NAMALWA (cell line): ENCODE measurements around the gene UBTF.
"Not testable (repeated sequence)": the region's sequence is repeated elsewhere in the genome, so short reads cannot be mapped to it uniquely, and the experiment has no call there.

ENCODE experiments used
- DNase-seq: peaks from one replicate; pipeline ENCODE4 v3.0.0-alpha.2; 2015; ENCODE audit warnings: low spot score

The UBTF gene

GRCh38 chr17:44241106-44241624, 21.7 kb upstream of the UBTF start:
- peak; percentile 52 for DNase-seq

DNA sequence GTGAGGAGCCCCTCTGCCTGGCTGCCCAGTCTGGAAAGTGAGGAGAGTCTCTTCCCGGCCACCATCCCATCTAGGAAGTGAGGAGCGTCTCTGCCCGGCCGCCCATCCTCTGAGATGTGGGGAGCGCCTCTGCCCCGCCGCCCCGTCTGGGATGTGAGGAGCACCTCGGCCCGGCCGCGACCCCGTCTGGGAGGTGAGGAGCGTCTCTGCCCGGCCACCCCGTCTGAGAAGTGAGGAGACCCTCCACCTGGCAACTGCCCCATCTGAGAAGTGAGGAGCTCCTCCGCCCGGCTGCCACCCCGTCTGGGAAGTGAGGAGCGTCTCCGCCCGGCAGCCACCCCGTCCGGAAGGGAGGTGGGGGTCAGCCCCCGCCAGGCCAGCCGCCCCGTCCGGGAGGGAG, 18.4 kb upstream of the UBTF start:
- DNase-seq: not testable (repeated sequence)

DNA sequence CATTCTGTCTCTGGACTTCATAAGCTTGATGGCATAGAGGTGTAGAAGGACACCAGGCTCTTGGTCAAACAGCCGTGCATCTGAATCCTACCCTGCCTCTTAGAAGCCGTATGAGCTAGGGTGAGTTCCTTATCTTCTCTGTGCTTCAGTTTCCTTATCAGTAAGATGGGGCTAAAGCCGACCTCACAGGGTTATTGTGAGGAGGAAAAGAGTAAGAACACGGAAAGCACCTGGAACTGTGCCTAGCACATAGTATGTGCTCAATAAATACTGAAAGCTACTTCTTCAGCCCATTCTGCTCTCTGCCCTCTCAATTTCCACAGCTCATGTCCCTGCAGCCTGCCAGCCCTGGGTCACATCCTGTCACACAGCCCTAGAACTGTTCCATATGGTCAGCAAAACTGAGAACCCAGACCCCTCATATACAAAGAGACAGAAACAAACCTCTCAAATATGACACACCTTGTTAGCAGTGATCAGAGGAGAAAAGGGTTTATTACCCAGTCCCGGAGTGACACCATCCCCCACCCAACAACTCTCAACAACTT, 17.0 kb upstream of the UBTF start:
- DNase-seq: no peak

GRCh38 chr17:44235583-44235936, 16.1 kb upstream of the UBTF start:
- DNase-seq: no peak

GRCh38 chr17:44233582-44233981, 14.1 kb upstream of the UBTF start:
- no peak for DNase-seq

- DNase-seq: no peak
These were observed 12.6 kb upstream of the UBTF start for GRCh38 chr17:44232061-44232460.

- DNase-seq: no peak
These were observed 10.7 kb upstream of the UBTF start for GRCh38 chr17:44230140-44230539.

DNA sequence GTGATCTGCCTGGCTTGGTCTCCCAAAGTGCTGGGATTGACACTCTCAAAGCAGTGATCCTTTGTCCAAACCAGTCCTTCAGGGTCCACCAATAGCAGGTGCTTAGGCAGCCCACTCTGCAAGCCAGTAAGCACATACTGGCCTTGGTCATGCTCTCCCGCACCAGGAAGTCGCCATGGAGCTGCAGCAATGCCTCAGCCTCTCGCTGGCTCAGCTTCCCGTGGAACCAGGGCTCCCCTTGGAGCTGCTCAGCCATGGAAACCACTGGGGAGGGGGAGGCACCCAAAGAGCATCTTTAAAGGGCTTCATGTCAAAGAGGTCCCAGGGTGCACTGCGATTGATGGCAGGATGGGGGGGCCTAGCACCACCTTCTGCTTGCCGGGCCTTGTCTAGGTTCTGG, 9.6 kb upstream of the UBTF start:
- no peak for DNase-seq

DNA sequence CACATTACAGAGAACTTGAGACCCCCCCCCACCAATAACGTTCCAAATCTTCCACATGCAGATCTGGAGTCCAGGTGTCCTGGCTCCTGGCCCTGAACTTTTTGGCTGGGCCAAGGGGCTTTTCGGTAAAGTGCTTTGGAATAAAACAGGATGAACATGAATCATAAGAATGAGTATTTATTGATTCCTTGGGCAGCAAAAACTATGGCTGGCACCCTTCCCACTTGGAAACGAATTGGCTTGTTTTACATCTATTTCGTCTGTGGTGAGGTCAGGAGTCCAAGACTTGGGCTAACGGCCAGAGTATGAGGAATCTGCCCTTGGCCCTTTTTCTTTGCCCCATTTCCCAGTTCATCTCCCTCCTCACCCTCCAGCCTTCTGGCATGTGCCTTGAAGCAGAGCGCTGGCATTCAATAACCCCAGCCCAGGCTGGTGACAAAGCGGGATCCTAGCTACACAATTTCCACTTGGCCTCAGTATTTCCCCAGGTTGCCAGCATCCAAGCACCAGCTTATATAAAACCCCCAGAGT, 4.1 kb upstream of the UBTF start:
- DNase-seq: no peak

DNA sequence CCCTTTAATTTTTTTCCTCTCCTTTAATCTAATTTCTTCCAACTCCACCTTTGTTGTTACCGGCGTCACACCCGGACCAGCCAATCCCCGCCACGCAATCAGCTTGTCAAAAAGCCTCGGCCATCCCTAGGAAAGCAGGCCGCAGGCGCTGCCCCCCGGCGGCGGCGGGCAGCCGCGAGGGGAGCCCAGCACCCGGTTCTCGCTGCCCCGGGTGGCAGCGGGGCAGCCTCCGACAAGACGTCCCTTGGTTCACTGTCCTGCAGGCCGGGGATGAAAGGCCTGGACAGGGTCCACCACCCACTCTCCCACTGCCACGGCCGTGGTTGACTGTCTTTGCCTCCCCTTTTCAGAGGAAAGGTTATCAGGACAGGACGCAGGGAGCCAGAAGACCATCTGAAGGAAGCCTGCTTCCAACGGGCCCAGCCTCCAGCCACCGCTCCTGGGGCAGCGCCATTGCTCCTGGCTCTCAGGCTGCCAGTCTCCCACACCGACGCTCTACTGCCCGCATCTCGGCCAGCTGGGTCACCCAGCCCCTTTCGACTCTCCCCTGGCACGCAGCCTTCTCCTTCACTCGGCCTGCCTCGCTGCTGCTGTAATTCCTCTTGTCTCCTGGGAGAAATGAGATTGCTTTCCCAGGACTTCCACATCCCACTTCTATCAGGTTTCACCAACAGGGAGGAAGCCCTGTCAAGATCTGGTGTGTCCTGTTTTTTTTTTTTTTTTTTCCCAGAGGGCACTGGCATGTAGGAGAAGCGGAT, 2.8 kb upstream of the UBTF start:
- DNase-seq: peak; percentile 33

DNA sequence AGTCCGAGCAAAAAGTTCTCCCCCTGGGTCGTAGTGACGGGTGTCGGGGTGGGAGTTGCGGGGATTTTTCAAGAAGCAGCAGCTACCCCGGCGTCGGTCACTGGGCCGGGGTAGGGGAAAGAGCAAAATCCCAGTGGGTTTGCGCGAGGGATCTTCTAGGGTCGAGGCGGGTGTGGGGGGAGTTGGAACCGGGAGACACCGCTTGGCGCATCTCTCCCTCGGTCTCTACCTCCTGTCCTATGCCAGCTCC, 2.3 kb upstream of the UBTF start:
- DNase-seq: no peak

- DNase-seq: peak; percentile 88
These were observed 1.8 kb upstream of the UBTF start for GRCh38 chr17:44221084-44221861.

GRCh38 chr17:44220213-44221083, 973 bp upstream of the UBTF start:
- peak; percentile 58 for DNase-seq

DNA sequence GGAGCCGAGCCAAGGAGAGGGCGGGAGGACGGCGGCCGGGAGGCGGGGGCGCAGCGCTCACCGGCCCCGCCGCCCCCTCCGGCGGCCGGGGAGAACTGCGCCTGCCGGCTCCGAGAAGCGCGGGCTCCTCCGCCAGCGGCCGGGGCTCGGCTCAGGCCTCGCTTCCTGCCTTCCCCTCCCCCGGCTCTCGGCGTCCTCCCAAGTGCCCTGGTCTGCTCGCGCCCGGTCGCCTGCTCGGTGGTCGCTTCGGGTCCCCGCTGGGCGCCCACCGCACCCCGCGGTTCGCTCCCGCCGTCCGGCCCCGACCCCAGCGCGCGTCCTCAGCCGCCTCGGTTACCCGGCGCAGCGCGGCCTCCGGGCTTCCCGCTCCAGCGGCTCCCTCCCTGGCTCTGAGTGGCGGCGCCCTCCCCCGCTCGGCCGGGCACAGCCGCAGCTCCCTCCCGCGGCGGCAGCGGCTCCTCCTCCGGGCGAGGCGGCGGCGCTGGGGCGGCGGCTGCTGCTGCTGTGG, 313 bp downstream of the UBTF start:
- DNase-seq: peak; percentile 81

DNA sequence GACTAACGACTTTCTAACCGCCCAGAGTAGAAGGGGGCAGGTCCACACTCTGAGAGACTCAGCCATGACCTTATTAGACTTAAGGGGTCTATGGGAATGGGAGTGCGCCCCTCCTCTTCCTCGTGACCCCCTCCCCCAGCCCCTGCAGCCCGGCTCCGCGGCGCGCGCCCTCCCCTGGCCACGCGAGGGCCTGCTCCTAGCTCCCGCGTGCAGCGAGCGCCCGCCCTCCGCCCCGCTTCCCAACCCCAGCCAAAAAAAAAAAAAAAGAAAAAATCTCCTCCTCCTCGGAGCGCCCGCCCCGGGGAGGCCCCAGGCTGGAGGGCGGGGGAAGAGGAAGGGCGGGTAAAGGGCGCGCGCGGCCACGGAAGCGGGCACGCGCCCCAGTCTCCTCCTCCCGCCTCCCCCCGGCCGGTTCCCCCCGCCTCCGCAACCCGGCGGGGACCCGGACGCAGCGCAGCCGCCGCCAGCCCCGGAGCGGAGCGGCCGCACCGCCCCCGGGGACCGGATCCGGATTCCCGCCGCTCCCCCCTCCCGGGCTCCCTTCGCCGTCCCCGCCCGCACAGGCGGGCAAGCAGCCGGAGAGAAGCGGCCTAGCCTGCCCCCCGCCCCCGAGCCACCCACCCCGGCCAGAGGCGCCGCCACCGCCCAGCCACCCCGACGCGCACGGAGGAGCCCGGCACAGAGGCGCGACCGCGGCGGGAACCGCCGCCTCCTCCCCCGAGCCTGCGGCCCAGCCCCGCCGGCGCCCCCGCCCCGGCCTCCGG, 949 bp downstream of the UBTF start:
- peak; percentile 91 for DNase-seq

DNA sequence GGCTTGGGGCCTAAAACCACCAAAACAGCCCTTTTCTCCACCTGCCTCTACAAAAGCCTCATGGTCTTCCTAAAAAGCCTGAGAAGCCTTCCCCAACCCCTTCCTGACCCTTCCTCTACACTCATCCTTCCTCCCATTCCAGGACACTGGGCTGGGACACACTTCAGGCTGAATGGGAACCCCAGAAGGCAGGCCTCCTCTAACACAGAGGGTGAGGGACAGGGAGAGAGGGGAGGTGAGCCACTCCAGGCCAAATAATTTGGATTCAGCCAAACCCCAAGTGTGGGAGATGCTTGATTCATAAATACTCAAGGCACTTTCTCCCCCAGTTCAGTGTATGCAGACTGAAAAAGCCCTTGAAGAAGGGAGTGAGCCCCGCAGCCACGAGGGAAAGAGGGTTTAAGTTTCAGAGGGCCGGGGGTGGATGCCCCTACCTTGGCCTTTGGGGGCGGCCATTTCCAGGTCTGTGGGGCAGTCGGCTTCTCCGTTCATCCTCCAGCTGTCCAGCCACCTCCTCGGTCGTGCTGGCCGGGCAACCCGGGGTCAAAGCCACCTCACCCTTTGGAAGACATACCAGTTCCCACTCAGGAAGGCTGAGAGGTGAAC, 1.6 kb downstream of the UBTF start:
- peak; percentile 54 for DNase-seq

DNA sequence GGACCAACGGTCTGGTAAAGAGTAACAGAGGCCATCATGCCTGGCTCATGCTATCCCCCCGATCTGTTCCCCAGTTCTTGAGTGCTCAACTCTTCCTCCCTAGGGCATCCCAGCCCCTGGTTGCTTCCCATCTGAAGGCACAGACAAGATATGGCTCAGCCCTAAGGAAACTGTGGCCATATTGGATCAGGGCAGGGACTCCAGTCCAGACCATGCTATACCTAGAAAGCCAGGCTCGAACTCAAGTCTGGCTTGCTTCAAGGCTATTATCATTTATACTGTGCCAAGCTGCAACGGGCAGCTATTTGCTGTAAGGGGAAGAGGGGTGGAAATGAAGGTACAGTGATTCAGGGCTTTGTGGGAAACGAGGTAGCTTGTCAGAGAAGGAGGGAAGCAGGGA, 2.8 kb downstream of the UBTF start:
- DNase-seq: peak; percentile 49

DNA sequence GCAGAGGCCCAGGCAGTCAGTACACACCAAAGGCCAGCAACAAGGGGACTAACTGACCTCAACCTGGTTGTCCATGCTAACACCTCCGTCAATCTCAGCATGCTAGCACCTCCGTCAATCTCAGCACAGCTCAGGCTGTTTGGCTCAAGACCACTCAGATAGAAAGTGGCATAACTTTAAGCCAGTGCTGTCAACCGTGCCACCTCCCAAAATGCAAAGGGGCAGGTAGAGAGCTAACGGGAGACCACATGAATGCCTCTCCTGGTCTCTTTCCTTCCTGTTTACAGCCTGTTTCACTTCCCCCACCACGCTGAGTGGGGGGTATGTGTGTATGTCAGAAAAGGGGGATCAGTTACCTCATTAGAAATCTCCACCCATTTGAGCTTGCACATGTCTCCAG, 3.3 kb downstream of the UBTF start:
- peak; percentile 73 for DNase-seq

- no peak for DNase-seq
These were observed 4.6 kb downstream of the UBTF start for GRCh38 chr17:44214896-44215295.

- no peak for DNase-seq
These were observed 5.3 kb downstream of the UBTF start for GRCh38 chr17:44214230-44214494.
